IPS DF 6.9 (cell line): ENCODE results near the gene EXOC4.
"Not testable (repeated sequence)": the region's sequence is repeated elsewhere in the genome, so short reads cannot be mapped to it uniquely, and the experiment has no call there.

ENCODE experiments used
- DNase-seq: peaks from one replicate; pipeline ENCODE4 v3.0.0-alpha.2; 2013; ENCODE audit warnings: low read depth, low spot score
- H3K27ac ChIP-seq: one replicate; pipeline ENCODE4 v1.5.1; 2013; ENCODE audit warnings: low read length, control low read depth
- H3K27me3 ChIP-seq: 2 replicates; pipeline ENCODE4 v1.6.1; 2013; ENCODE audit warnings: mild to moderate bottlenecking, low read length; ENCODE audit not compliant: control insufficient read depth, insufficient read depth
- H3K36me3 ChIP-seq: 2 replicates; pipeline ENCODE4 v1.6.1; 2013; ENCODE audit warnings: low read length; ENCODE audit not compliant: control insufficient read depth, insufficient read depth
- H3K4me1 ChIP-seq: 2 replicates; pipeline ENCODE4 v1.6.1; 2013; ENCODE audit warnings: low read length; ENCODE audit not compliant: control insufficient read depth, insufficient read depth
- H3K4me3 ChIP-seq: 2 replicates; pipeline ENCODE4 v1.5.1; 2013; ENCODE audit warnings: mild to moderate bottlenecking, low read length
- H3K9me3 ChIP-seq: 2 replicates; pipeline ENCODE4 v1.6.1; 2013; ENCODE audit warnings: low read length, inconsistent platforms; ENCODE audit not compliant: control insufficient read depth, insufficient read depth
- WGBS: extraction: QIAGEN DNeasy Blood & Tissue Kit; methylation state at CpG from one replicate; pipeline ENCODE4 v1.1.7; 2013; ENCODE audit warnings: mixed read lengths, missing lambda C conversion rate; ENCODE audit not compliant: insufficient read length, insufficient coverage; 5-methylcytosine and 5-hydroxymethylcytosine counted together

The EXOC4 gene

DNA sequence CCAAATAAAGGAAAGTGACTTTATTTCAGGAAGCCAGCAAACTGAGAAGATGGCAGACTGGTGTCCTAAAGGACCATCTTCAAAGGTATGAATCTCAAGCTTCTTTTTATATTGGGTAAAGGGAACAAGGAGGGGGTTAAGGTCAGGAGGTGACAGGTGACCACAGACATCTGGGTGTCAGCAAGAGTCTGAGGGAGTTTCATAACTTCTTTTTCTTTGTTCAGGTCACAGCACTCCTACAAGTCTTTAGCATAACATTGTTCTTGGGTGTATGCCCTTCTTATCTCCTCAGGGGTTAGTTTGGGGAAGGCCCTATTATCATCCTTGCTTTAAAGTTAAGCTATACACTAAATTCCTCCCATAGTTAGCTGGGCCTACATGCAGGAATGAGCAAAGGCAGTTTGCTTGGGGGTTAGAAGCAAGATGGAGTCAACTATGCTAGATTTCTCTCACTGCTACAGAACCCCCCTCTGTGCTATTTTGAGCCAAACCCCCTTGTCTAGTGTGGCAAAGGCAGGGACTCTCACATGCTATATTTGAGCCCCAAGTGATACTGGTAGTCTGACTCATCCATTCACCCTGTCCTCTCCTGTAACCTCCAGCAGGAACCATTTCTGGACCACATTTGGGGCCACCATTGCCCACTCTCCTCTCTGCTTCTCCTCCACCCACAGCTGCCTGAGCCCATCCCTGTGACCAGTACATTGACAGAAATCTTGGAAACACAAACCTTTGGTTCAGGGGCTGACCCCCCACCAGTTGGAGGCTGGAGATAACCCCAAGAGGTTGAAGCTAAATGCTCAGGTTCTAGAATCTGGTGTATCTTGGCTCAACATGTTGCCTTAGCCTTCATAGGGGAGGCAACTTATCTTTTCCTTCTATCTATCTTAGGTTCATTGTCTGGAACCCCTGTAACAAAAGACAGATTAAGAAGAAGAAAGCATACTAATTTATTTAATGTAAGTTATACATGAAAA lies 818.8 kb downstream of the EXOC4 start:
- H3K4me3 ChIP-seq: no peak overlapping the region
- DNase-seq: no peak
- H3K36me3 ChIP-seq: no peaks in the 10 kb centered on the region
- H3K4me1 ChIP-seq: no peaks in the 10 kb centered on the region
- H3K9me3 ChIP-seq: no peaks in the 10 kb centered on the region
- no peak overlapping the region for H3K27ac ChIP-seq
- H3K27me3 ChIP-seq: no peaks in the 10 kb centered on the region

DNA sequence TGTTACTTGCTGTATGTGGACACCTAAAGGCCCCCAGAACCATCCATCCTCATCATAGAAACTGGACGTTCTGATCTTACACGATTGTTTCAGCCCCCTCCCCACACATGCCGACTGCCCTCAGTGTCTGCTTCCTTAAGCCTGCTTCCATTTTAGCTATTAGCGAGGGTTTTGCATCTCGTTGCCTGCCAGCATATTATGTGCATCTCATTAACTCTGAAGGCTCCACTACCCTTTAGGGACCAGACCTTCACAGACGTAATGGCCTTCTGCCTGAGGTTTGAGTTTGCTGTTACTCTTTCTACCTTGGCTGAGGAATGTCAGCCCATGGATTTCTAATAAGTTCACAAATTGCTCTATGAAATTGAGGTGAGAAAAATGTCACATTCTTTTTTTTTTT lies 820.4 kb downstream of the EXOC4 start:
- no peaks in the 10 kb centered on the region for H3K36me3 ChIP-seq
- WGBS: no CpG with 5 or more reads among the region's 6 CpGs
- H3K4me3 ChIP-seq: no peak overlapping the region
- H3K27ac ChIP-seq: no peak overlapping the region
- H3K9me3 ChIP-seq: no peaks in the 10 kb centered on the region
- H3K4me1 ChIP-seq: no peaks in the 10 kb centered on the region
- no peaks in the 10 kb centered on the region for H3K27me3 ChIP-seq
- DNase-seq: no peak

DNA sequence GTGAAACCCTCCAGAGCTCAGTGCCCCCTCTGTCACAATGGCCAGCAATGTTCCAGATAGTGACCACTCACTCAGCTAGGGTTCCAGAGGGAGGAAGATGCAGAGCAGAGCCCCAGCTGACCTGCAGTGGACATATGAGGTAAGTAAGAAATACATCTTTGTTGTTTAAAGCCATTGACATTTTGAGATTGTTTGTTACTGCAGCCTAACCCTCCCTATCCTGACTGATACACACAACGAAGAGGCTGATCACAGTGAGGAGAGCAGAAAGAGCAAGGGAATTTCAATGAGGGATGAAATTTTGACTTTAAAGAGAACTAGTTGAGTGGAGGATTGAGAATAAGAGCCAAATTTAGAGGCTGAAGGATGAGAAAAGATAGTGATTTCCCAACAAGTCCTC lies 822.9 kb downstream of the EXOC4 start:
- no peaks in the 10 kb centered on the region for H3K9me3 ChIP-seq

DNA sequence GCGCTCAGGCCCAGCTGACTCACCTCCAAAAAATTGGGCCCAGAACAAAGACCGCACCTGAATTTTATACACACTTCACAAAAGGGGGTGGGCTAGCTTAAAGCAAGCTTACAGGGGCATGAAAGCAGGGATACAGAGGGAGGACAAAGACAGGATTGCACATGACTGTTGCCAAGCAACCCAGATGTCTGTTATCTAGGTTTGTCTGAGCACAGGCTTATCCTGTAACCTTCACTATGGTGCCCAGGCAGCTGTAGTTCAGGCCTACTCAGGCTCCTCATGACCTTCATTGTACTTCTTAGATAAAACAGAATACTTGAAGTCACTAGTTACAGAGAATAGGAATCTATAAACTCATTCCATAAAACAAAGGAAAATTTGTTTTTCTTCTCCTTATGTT lies 824.7 kb downstream of the EXOC4 start:
- H3K4me3 ChIP-seq: not testable (repeated sequence)

More for the DNA sequence above, 822.9 kb downstream of the EXOC4 start:
- no peaks in the 10 kb centered on the region for H3K4me1 ChIP-seq
- no peaks in the 10 kb centered on the region for H3K27me3 ChIP-seq
- H3K36me3 ChIP-seq: no peaks in the 10 kb centered on the region
- H3K4me3 ChIP-seq: no peak overlapping the region
- no peak overlapping the region for H3K27ac ChIP-seq
- WGBS: no CpG with 5 or more reads among the region's 1 CpG
- DNase-seq: no peak

DNA sequence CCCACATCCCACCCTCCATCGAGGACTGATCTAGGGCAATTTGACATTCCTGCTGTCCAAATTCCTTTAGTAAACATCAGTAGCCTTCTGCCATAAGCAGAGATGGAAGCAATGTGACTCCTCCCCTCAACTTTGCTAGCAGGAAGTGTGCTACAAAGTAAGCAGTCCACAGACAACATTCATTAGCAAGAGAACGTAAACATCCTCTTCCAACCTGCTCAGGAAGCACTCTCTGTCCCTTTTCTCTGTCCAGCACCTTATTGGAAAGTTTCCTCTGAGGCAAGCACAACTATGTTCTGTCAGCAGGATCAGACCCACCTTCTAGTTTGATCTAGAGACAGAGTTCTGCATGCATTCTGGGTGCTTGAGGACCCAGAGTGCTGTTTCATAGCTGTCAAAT lies 826.1 kb downstream of the EXOC4 start:
- DNase-seq: no peak
- no peaks in the 10 kb centered on the region for H3K27me3 ChIP-seq
- no CpG with 5 or more reads among the region's 2 CpGs for WGBS
- H3K4me1 ChIP-seq: no peaks in the 10 kb centered on the region
- H3K27ac ChIP-seq: no peak overlapping the region
- H3K9me3 ChIP-seq: no peaks in the 10 kb centered on the region
- H3K36me3 ChIP-seq: no peaks in the 10 kb centered on the region
- H3K4me3 ChIP-seq: no peak overlapping the region

More for the DNA sequence above, 824.7 kb downstream of the EXOC4 start:
- not testable (repeated sequence) for H3K4me1 ChIP-seq, H3K36me3 ChIP-seq, H3K27me3 ChIP-seq, DNase-seq, H3K27ac ChIP-seq, H3K9me3 ChIP-seq
- WGBS: no CpG with 5 or more reads among the region's 2 CpGs

DNA sequence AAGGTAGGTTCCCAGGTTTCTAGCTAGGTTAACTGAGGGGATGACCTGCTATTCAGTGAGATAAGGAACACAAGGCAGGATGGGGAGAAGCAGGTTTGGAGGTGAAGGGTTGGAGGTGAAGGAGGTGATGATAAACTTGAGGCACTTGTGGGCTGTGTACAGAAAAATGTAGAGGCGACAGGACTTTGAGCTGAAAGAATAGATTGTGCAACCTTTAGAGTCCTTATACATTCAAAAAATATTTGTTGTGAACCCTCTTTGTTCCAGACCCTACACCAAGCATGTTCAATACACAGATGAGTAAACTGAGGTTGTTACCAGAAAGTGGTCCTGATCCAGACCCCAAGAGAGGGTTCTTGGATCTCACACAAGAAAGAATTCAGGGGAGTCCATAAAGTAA lies 828.8 kb downstream of the EXOC4 start:
- no peak for DNase-seq
- H3K9me3 ChIP-seq: no peaks in the 10 kb centered on the region
- no peaks in the 10 kb centered on the region for H3K4me1 ChIP-seq
- no peak overlapping the region for H3K4me3 ChIP-seq
- no CpG with 5 or more reads among the region's 1 CpG for WGBS
- H3K36me3 ChIP-seq: no peaks in the 10 kb centered on the region
- no peak overlapping the region for H3K27ac ChIP-seq
- H3K27me3 ChIP-seq: no peaks in the 10 kb centered on the region

DNA sequence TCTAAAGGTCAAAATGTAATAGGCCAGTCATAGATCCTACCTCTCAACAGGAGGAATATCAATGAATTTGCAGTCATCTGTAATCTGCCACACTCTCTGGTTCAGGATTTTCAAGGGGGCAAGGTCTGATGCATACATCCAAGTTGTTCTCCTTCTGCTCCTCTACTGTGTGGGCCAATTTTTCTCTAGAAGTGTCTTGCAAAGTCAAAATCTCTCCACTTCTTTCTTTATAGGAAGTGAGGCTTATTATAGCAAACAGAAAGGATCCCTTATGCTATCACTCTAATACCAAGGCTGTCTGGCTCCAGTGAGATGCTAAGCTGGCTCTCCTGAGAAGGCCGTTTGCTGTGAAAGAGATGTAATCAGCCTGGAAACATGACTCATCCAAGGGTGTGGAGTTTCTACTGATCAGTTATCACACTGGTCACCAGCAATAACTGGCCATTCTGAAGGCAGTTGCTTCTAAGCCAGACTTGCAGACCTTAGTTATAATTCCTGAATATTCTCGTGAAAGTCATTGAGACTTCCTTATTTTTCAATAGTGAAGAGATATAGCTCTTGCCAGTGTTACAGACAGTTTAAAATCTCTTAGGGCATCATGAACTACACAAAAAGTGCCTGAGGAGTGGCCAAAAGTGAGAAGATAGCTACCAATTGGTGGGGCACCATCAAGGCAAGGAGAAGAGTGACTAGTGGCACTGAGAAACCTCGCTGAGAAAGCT lies 831.0 kb downstream of the EXOC4 start:
- Histone ChIP-seq H3K36me3 (no peaks in the 10 kb centered on the region), H3K27ac (no peak overlapping the region), H3K4me1 (no peaks in the 10 kb centered on the region), H3K4me3 (no peak overlapping the region), H3K27me3 (no peaks in the 10 kb centered on the region), H3K9me3 (no peaks in the 10 kb centered on the region)
- no CpG with 5 or more reads among the region's 3 CpGs for WGBS
- DNase-seq: no peak

DNA sequence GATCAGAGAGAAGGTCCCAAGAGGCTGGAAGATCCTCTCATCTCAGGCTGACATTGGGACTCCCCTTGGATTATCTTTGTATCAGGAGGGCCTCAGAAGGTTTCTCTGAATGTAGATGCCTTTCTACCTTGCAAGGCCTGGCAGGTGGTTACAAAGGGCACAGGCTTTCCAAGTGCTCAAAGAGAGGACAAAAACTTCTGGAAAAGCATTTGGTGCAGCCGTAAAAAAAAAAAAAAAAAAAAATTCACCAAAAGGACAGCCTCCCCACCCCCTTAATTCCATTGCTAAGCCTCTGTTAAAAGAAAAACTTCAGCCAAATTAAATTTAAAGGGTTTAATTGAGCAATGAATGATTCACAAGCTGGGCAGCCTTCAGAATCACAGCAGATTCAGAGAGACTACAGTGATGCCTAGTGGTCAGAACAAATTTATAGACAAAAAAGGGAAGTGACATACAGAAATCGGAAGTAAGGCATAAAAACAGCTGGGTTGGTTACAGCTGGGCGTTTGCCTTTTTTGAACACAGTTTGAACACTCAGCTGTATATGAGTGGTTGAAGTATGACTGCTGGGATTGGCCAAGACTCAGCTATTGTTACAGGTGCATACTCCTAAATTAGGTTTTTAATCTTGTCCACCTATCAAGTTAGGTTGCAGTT lies 831.7 kb downstream of the EXOC4 start:
- H3K4me3 ChIP-seq: no peak overlapping the region
- no peaks in the 10 kb centered on the region for H3K4me1 ChIP-seq
- DNase-seq: no peak
- no peaks in the 10 kb centered on the region for H3K36me3 ChIP-seq
- H3K9me3 ChIP-seq: no peaks in the 10 kb centered on the region
- WGBS: no CpG with 5 or more reads among the region's 3 CpGs
- no peaks in the 10 kb centered on the region for H3K27me3 ChIP-seq
- no peak overlapping the region for H3K27ac ChIP-seq

DNA sequence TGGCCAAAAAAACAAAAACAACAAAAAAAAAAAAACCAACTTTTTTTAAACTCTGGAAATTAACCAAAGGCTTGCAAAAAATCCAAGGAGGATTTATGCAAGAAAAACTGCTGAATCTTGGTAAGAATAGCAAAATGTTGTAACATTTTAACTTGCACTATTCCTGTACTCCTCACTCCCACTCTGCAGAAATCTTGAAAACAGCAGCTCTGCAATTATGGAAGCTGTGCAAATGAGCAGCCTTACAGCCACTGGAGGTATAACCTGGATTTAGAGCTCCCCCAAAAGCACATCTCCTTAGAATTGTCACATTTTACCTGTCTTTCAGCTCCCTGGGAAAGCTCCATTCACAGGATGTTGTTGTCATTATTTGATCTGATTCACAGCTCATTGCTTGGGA lies 832.4 kb downstream of the EXOC4 start:
- Histone ChIP-seq H3K27ac (no peak overlapping the region), H3K36me3 (no peaks in the 10 kb centered on the region), H3K27me3 (no peaks in the 10 kb centered on the region), H3K4me1 (no peaks in the 10 kb centered on the region), H3K4me3 (no peak overlapping the region), H3K9me3 (no peaks in the 10 kb centered on the region)
- DNase-seq: no peak

DNA sequence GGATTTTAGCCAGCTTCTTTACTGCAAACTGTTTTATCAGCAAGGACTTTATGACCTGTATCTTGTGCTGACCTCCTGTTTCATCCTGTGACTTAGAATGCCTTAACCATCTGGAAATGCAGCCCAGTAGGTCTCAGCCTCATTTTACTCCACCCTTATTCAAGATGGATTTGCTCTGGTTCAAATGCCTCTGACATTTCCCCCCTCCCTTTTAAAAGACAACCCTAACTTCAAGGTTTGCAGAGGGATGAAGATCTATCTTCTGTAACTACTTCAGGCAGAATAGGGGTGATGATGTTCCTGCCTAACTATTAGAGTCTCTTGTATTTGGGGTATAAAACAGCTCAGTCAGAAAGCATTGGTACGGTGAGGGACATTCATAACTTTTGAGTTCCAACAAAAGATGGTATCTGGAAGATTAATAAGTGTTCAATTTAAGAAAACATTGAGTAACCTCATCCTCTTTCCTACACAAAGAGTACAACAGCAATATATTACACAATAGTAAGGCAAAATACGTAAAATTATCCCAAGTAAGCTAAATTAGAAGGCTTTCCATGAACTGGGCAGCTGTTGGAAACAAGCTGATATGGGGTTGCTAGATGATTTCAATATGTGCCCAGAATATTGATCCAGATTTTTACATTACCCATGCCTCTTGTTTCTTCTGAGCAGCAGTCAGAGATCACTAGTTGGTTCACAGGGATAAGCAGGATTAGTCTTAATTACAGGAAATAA lies 834.3 kb downstream of the EXOC4 start:
- H3K27ac ChIP-seq: no peak overlapping the region
- no peak for DNase-seq
- no peaks in the 10 kb centered on the region for H3K9me3 ChIP-seq
- no peaks in the 10 kb centered on the region for H3K36me3 ChIP-seq
- no peak overlapping the region for H3K4me3 ChIP-seq
- no peaks in the 10 kb centered on the region for H3K27me3 ChIP-seq
- no peaks in the 10 kb centered on the region for H3K4me1 ChIP-seq
- WGBS: no CpG with 5 or more reads among the region's 2 CpGs
